Measurements from ENCODE around the gene FBL.
"Not testable (repeated sequence)": the region's sequence is repeated elsewhere in the genome, so short reads cannot be mapped to it uniquely, and the experiment has no call there.

FBL gene

GRCh38 chr19:39845933-39846677 is at the start of gene FBL:
FBL (minus strand) TSS chr19:39846379; CDS start chr19:39846300, 79 bp downstream.
- DNase-seq: peak; percentile 93

GRCh38 chr19:39895096-39895495 is 48.9 kb upstream of the FBL start:
- DNase-seq: not testable (repeated sequence)

- DNase-seq: not testable (repeated sequence)
These were observed 48.0 kb upstream of the FBL start for GRCh38 chr19:39894236-39894606.

GRCh38 chr19:39893366-39894235 is 47.4 kb upstream of the FBL start:
- DNase-seq: peak; percentile 29

GRCh38 chr19:39892506-39892902 is 46.3 kb upstream of the FBL start:
- DNase-seq: not testable (repeated sequence)

GRCh38 chr19:39891660-39892505 is 45.7 kb upstream of the FBL start:
- not testable (repeated sequence) for DNase-seq

GRCh38 chr19:39890755-39891551 is 44.8 kb upstream of the FBL start:
- no peak for DNase-seq

- not testable (repeated sequence) for DNase-seq
These were observed 43.9 kb upstream of the FBL start for GRCh38 chr19:39889872-39890754.

- DNase-seq: not testable (repeated sequence)
These were observed 41.3 kb upstream of the FBL start for GRCh38 chr19:39887456-39887951.

GRCh38 chr19:39885821-39886554 is 39.8 kb upstream of the FBL start:
- DNase-seq: not testable (repeated sequence)

- not testable (repeated sequence) for DNase-seq
These were observed 38.5 kb upstream of the FBL start for GRCh38 chr19:39884721-39885120.

- DNase-seq: not testable (repeated sequence)
These were observed 36.5 kb upstream of the FBL start for GRCh38 chr19:39882645-39883044.

GRCh38 chr19:39881495-39882110 is 35.4 kb upstream of the FBL start:
- DNase-seq: peak; percentile 38

GRCh38 chr19:39880241-39880640 is 34.1 kb upstream of the FBL start:
- not testable (repeated sequence) for DNase-seq

GRCh38 chr19:39879796-39880195 is 33.6 kb upstream of the FBL start:
- DNase-seq: not testable (repeated sequence)

- not testable (repeated sequence) for DNase-seq
These were observed 32.7 kb upstream of the FBL start for GRCh38 chr19:39878866-39879265.

GRCh38 chr19:39878398-39878797 is 32.2 kb upstream of the FBL start:
- no peak for DNase-seq

- not testable (repeated sequence) for DNase-seq
These were observed 31.8 kb upstream of the FBL start for GRCh38 chr19:39877982-39878381.

- DNase-seq: peak; percentile 35
These were observed 31.3 kb upstream of the FBL start for GRCh38 chr19:39877488-39877887.

GRCh38 chr19:39876486-39876885 is 30.3 kb upstream of the FBL start:
- DNase-seq: not testable (repeated sequence)
